HFF-Myc (cell line): Measurements from ENCODE around the gene RASL10B.

ENCODE experiments used
- DNase-seq: peaks from one replicate; pipeline ENCODE4 v3.0.0-alpha.2; 2011; ENCODE audit warnings: low read depth; ENCODE audit errors: extremely low read depth
- H3K4me3 ChIP-seq: replicated peaks from 2 replicates; pipeline ENCODE4 v1.5.1; 2011; ENCODE audit warnings: low read depth, mild to moderate bottlenecking, control low read depth, low read length
- CTCF ChIP-seq: IDR thresholded peaks from 2 replicates; pipeline ENCODE4 v1.5.1; 2012; ENCODE audit warnings: mild to moderate bottlenecking, low read depth, low read length, control low read depth; ENCODE audit errors: missing control alignments

Gene RASL10B

GRCh38 chr17:35775039-35775438, 43.6 kb downstream of the RASL10B start:
- no peak for DNase-seq
- no peak overlapping the region for H3K4me3 ChIP-seq
- TF ChIP-seq CTCF = no peak

GRCh38 chr17:35775583-35775982, 44.1 kb downstream of the RASL10B start:
- DNase-seq = no peak
- H3K4me3 ChIP-seq = no peak overlapping the region
- no peak for TF ChIP-seq CTCF

- no peak for DNase-seq
- TF ChIP-seq CTCF = no peak
Observed at GRCh38 chr17:35778641-35779196, 47.3 kb downstream of the RASL10B start.

GRCh38 chr17:35780950-35781349, 49.5 kb downstream of the RASL10B start:
- DNase-seq = no peak
- no peak for TF ChIP-seq CTCF
- H3K4me3 ChIP-seq = no peak overlapping the region

More at GRCh38 chr17:35778641-35779196, 47.3 kb downstream of the RASL10B start:
- H3K4me3 ChIP-seq = no peak overlapping the region

GRCh38 chr17:35784895-35785294, 53.5 kb downstream of the RASL10B start:
- TF ChIP-seq CTCF = no peak
- H3K4me3 ChIP-seq = no peak overlapping the region
- no peak for DNase-seq

GRCh38 chr17:35786941-35787432, 55.5 kb downstream of the RASL10B start:
- no peak overlapping the region for H3K4me3 ChIP-seq
- TF ChIP-seq CTCF = no peak
- DNase-seq = no peak
